Gastroesophageal sphincter (tissue), 4 donors: Measurements from ENCODE around the gene GRID1. TPM values are rescaled to one million over a fixed set of nuclear protein-coding genes. Genes with fewer than 3 reads are reported as not detected.

Experiments
- ATAC-seq: fragments of 150-250 bp; one replicate; pipeline ENCODE4 v1.9.1; 2016; ENCODE audit warnings: mild to moderate bottlenecking, moderate library complexity
- H3K27ac ChIP-seq, 4 donors: fragments of 200-600 bp; sonication (generic) in 3 of 4; 1 replicate in 3 of 4; 2 replicates in 1 of 4; pipeline ENCODE4 v1.5.1; 2016 to 2019
- H3K27me3 ChIP-seq: fragments of 200-600 bp; sonication (generic); one replicate; pipeline ENCODE4 v1.5.1; 2019
- H3K36me3 ChIP-seq, 2 donors: fragments of 200-600 bp; sonication (generic); one replicate each; pipeline ENCODE4 v1.5.1; 2019; ENCODE audit warnings: control low read depth in 1 of 2
- H3K4me1 ChIP-seq, 3 donors: fragments of 200-600 bp; sonication (generic); 1 replicate in 2 of 3; 2 replicates in 1 of 3; pipeline ENCODE4 v1.5.1; 2016 to 2019; ENCODE audit warnings: control low read depth in 2 of 3
- H3K4me3 ChIP-seq, 2 donors: fragments of 200-600 bp; sonication (generic); one replicate each; pipeline ENCODE4 v1.5.1; 2019; ENCODE audit warnings: mild to moderate bottlenecking in 1 of 2, moderate library complexity in 1 of 2
- H3K9me3 ChIP-seq, 3 donors: fragments of 200-600 bp; sonication (generic); one replicate each; pipeline ENCODE4 v1.5.1; 2017 to 2019; ENCODE audit warnings: control low read depth in 2 of 3
- CTCF ChIP-seq, 4 experiments: fragments of 200-600 bp in 2 of 4; fragments of 450-650 bp in 2 of 4; sonication (generic) in 1 of 4; IDR thresholded peaks; one replicate each; pipeline ENCODE4 v1.5.1; 2017 to 2019; ENCODE audit warnings: antibody characterized with exemption in 4 of 4, mild to moderate bottlenecking in 2 of 4, moderate library complexity in 2 of 4
- EP300 ChIP-seq: sonication (generic); formaldehyde crosslinking; IDR thresholded peaks from one replicate; pipeline ENCODE4 v1.6.1; 2017; ENCODE audit warnings: antibody characterized with exemption, mild to moderate bottlenecking
- POLR2A ChIP-seq, 2 donors: fragments of 450-650 bp; IDR thresholded peaks; one replicate each; pipeline ENCODE4 v1.6.1; 2017; ENCODE audit warnings: antibody characterized with exemption in 2 of 2, mild to moderate bottlenecking in 2 of 2, moderate library complexity in 1 of 2
- POLR2AphosphoS5 ChIP-seq: sonication (generic); formaldehyde crosslinking; IDR thresholded peaks from one replicate; pipeline ENCODE4 v1.6.1; 2017; ENCODE audit warnings: antibody characterized with exemption
- WGBS, 2 donors: methylation state at CpG; one replicate each; pipeline ENCODE4 v1.1.5; 2018; ENCODE audit warnings: low coverage in 1 of 2; 5-methylcytosine and 5-hydroxymethylcytosine counted together
- total RNA-seq, 4 donors: library from RNA; depleted of rRNA; stranded (reverse); fragments of >200 nt; gene quantifications; one replicate each; pipeline ENCODE4 v1.1.0, GENCODE V29; 2016

The GRID1 gene
- total RNA-seq, 4 donors from 2014 or later: 1.2 to 2.7 (median 1.7) TPM

- no peak for TF ChIP-seq POLR2A (IDR thresholded peaks at IDR 0.05)
- no peak for TF ChIP-seq EP300
- TF ChIP-seq POLR2AphosphoS5: no peak
- no peak for TF ChIP-seq CTCF (IDR thresholded peaks at IDR 0.05)
- Histone ChIP-seq H3K9me3 (no peaks in the 10 kb centered on the region), H3K27me3 (peaks cover 13% of the 10 kb centered on the region), H3K4me1 (no peaks in the 10 kb centered on the region), H3K4me3 (no peak overlapping the region), H3K27ac (no peak overlapping the region), H3K36me3 (no peaks in the 10 kb centered on the region)
- 41 to 63% methylated on average over 3 of the region's 13 CpGs for WGBS, 2 donors
- no peak for ATAC-seq
Observed at GRCh38 chr10:86292462-86293395, 73.9 kb downstream of the GRID1 start.

GRCh38 chr10:86291616-86292340, 74.8 kb downstream of the GRID1 start:
- no peaks in the 10 kb centered on the region for H3K4me1 ChIP-seq
- no peak overlapping the region for H3K27ac ChIP-seq
- ATAC-seq: no peak
- peaks cover 13% of the 10 kb centered on the region for H3K27me3 ChIP-seq
- no peak for TF ChIP-seq EP300
- no peak for TF ChIP-seq POLR2AphosphoS5
- TF ChIP-seq CTCF (IDR thresholded peaks at IDR 0.05): no peak
- TF ChIP-seq POLR2A (IDR thresholded peaks at IDR 0.05): no peak
- H3K9me3 ChIP-seq: no peaks in the 10 kb centered on the region
- no peaks in the 10 kb centered on the region for H3K36me3 ChIP-seq
- WGBS, 2 donors: 78% methylated on average over 5 of the region's 12 CpGs; no CpG with 5 or more reads in 1 of the 2 donors
- H3K4me3 ChIP-seq: no peak overlapping the region

- Histone ChIP-seq H3K4me3 (no peak overlapping the region), H3K4me1 (no peaks in the 10 kb centered on the region), H3K9me3 (no peaks in the 10 kb centered on the region), H3K27ac (no peak overlapping the region), H3K27me3 (peaks cover 13% of the 10 kb centered on the region), H3K36me3 (no peaks in the 10 kb centered on the region)
- TF ChIP-seq POLR2A (IDR thresholded peaks at IDR 0.05) (no peak), EP300 (no peak), POLR2AphosphoS5 (no peak), CTCF (IDR thresholded peaks at IDR 0.05) (no peak)
- WGBS, 2 donors: 83% methylated on average over 1 of the region's 9 CpGs; no CpG with 5 or more reads in 1 of the 2 donors
- ATAC-seq: no peak
Observed at GRCh38 chr10:86290933-86291615, 75.5 kb downstream of the GRID1 start.

GRCh38 chr10:86289577-86289868, 77.1 kb downstream of the GRID1 start:
- 53% methylated on average over 2 of the region's 2 CpGs; no CpG with 5 or more reads in 1 of the 2 donors for WGBS, 2 donors
- no peaks in the 10 kb centered on the region for H3K9me3 ChIP-seq
- no peak for ATAC-seq
- no peaks in the 10 kb centered on the region for H3K4me1 ChIP-seq
- H3K36me3 ChIP-seq: no peaks in the 10 kb centered on the region
- H3K27ac ChIP-seq: no peak overlapping the region
- peaks cover 10% of the 10 kb centered on the region for H3K27me3 ChIP-seq
- TF ChIP-seq POLR2A (IDR thresholded peaks at IDR 0.05): no peak
- no peak overlapping the region for H3K4me3 ChIP-seq
